ENCODE results near the gene OPRD1.

DNA sequence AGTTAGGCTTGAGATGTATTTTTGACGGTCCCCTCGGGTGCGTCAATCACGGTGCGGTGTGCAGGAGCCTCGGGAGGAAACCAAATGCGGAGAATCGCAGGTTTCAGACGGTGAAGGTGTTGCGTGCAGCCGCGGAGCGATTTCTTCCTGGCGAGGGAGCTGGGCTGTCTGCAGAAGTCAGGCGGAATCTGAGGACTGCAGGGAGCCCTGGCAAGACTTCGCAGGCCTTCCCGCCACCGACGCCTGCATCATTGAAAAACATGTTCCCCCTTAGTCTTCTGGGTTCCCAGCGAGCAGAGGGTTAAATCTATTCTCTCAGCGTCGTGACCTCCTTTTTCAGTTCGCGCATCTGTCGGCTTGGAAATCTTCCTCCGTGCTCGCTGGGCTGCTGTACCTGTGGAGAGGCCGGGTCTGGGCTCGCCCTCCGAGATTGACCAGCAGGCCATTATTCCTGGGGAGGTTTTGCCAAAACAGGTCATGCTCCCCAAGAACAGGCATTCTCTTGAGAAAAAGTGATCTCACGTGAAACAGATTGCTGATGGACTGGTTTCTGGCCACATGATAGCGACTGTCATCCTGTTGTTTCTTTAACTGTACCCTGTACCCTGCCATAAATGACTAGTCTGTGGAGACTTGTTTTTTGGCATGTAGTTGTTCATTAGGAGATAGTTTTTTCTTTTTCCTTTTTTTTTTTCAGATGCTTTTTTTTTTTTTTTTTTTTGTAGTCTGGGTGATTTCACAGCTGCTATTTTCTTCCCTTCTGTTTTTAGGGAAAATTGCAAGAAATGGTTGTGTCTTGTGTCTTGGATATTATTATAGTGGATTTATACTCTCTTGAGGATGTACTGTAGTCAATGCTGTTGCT is 103.3 kb downstream of the OPRD1 start:
- TF ChIP-seq, protein P1, sequence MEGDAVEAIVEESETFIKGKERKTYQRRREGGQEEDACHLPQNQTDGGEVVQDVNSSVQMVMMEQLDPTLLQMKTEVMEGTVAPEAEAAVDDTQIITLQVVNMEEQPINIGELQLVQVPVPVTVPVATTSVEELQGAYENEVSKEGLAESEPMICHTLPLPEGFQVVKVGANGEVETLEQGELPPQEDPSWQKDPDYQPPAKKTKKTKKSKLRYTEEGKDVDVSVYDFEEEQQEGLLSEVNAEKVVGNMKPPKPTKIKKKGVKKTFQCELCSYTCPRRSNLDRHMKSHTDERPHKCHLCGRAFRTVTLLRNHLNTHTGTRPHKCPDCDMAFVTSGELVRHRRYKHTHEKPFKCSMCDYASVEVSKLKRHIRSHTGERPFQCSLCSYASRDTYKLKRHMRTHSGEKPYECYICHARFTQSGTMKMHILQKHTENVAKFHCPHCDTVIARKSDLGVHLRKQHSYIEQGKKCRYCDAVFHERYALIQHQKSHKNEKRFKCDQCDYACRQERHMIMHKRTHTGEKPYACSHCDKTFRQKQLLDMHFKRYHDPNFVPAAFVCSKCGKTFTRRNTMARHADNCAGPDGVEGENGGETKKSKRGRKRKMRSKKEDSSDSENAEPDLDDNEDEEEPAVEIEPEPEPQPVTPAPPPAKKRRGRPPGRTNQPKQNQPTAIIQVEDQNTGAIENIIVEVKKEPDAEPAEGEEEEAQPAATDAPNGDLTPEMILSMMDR (IDR thresholded peaks at IDR 0.05), result no peak
- no peak for TF ChIP-seq POLR2A (IDR thresholded peaks at IDR 0.05)

All from esophagus squamous epithelium (tissue), 4 donors.